ENCODE results near the gene SAC3D1. TPM values are rescaled to one million over a fixed set of nuclear protein-coding genes. Genes with fewer than 3 reads are reported as not detected.

The SAC3D1 gene
- total and polyA plus RNA-seq, 2 of the 4 experiments (the other 2 are of a cell fraction): 2.9 to 13.2 TPM

DNA sequence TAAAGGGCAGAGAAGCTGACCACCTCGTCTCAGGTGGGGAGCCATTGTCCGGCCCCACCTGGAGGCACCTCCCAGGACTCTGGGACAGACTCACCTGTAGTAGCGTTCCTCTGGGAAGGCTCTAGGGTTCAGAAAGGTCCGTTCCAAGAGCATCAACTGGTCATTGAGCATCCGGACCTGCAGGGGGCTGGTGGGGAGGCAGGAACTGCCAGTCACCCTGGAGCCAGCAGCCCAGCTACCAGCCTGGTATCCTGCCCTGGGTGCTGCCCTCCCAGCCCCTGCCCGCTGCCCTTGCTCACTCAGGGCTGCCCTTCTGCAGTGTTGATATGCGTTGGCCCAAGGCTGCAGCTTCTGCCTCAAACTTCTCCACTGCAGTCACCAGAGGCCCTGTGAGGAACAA lies 4.7 kb downstream of the SAC3D1 start:
- POLR2A ChIA-PET (ENCODE audit: unreplicated experiment): no interaction called here
- Histone ChIP-seq H3K79me1 (ENCODE audit: low read depth in 1 of 2, low read length in 2 of 2) (peaks cover 17 to 37% of the 10 kb centered on the region in 2 experiments), H3K9ac (ENCODE audit: low read depth, low read length) (no peak overlapping the region), H3K27me3 (ENCODE audit: control insufficient read depth, insufficient read depth, low read length) (no peaks in the 10 kb centered on the region), H4K91ac (ENCODE audit: insufficient read depth, low read depth, low read length) (no peak overlapping the region), H4K5ac (ENCODE audit: low read depth, low read length) (no peak overlapping the region), H3K4ac (ENCODE audit: low read depth, low read length) (no peak overlapping the region), H4K8ac (ENCODE audit: low read depth in 2 of 2, low read length in 2 of 2) (no peak overlapping the region), H3K56ac (ENCODE audit: extremely low read depth, insufficient read depth, low read length) (no peak overlapping the region), H4K20me1 (ENCODE audit: insufficient read depth, low read length) (peaks cover 5% of the 10 kb centered on the region; the same call in 1 of the 2 replicates), H2BK15ac (ENCODE audit: low read depth, low read length) (no peak overlapping the region), H3K9me3 (ENCODE audit: control insufficient read depth, insufficient read depth, low read length) (no peaks in the 10 kb centered on the region), H2AK9ac (replicated peaks; ENCODE audit: low read depth, low read length, poor library complexity) (no peak overlapping the region), H2BK20ac (ENCODE audit: low read depth, low read length) (no peak overlapping the region), H3K23ac (ENCODE audit: low read depth, low read length) (no peak overlapping the region), H3K36me3 (ENCODE audit: control insufficient read depth, insufficient read depth, low read length) (peaks cover 13% of the 10 kb centered on the region), H3K4me1 (ENCODE audit: control insufficient read depth, insufficient read depth, low read length) (no peaks in the 10 kb centered on the region), H2BK5ac (ENCODE audit: low read depth, low read length, poor library complexity, severe bottlenecking) (no peak overlapping the region), H3K9me1 (ENCODE audit: insufficient read depth, low read length) (peaks cover 13% of the 10 kb centered on the region; the same call in 1 of the 2 replicates), H2AK5ac (ENCODE audit: low read depth, low read length) (no peak overlapping the region), H3K4me3 (ENCODE audit: insufficient read depth, low read depth, low read length) (no peak overlapping the region), H3K27ac (ENCODE audit: insufficient read depth, low read length) (no peak overlapping the region), H3K4me2 (ENCODE audit: low read depth, low read length) (no peak overlapping the region), H3K14ac (replicated peaks; ENCODE audit: low read depth, low read length) (no peak overlapping the region), H2AFZ (replicated peaks; ENCODE audit: low read length, poor library complexity) (no peak overlapping the region), H3K18ac (ENCODE audit: low read depth, low read length) (no peak overlapping the region), H2BK120ac (ENCODE audit: low read depth, low read length) (no peak overlapping the region)
- 87% methylated on average over 3 of the region's 7 CpGs; no CpG with 5 or more reads in 1 of the 2 experiments for WGBS, 2 experiments (ENCODE audit: extremely low coverage in 2 of 2, insufficient read length in 1 of 2)
- intact Hi-C loops (cut with micrococcal nuclease) (no loop called here), dilution Hi-C loops (cut with HindIII; ENCODE audit: low sequenced_read_pairs, unreplicated experiment) (no loop called here), in situ Hi-C loops (cut with MboI; ENCODE audit: low sequenced_read_pairs) (no loop called here)
- TF ChIP-seq, protein P1, sequence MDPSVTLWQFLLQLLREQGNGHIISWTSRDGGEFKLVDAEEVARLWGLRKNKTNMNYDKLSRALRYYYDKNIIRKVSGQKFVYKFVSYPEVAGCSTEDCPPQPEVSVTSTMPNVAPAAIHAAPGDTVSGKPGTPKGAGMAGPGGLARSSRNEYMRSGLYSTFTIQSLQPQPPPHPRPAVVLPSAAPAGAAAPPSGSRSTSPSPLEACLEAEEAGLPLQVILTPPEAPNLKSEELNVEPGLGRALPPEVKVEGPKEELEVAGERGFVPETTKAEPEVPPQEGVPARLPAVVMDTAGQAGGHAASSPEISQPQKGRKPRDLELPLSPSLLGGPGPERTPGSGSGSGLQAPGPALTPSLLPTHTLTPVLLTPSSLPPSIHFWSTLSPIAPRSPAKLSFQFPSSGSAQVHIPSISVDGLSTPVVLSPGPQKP (IDR thresholded peaks at IDR 0.05; ENCODE audit: borderline replicate concordance, low read depth, low read length): no peak
- CTCF ChIA-PET: interaction anchor here (0.7 kb wide), 1 partner anchor 13 kb away, joined by 8 read pairs; the partner anchor contains the start of gene NAALADL1
- DNase-seq (no peak), ATAC-seq (ENCODE audit: low read depth) (no peak)
- no TSS peak for BruUV-seq (replicated peaks)
